Uterine smooth muscle cell (primary cell): ENCODE measurements around the gene GAGE13. TPM values are rescaled to one million over a fixed set of nuclear protein-coding genes. Genes with fewer than 3 reads are reported as not detected.

Experiments used
- total RNA-seq: library from RNA; depleted of rRNA; stranded (reverse); fragments of >200 nt; gene quantifications from 2 replicates; pipeline ENCODE4 v1.2.3, GENCODE V29; 2014

The GAGE13 gene, protein sequence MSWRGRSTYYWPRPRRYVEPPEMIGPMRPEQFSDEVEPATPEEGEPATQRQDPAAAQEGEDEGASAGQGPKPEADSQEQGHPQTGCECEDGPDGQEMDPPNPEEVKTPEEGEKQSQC
- not detected in 2 replicates for total RNA-seq

DNA sequence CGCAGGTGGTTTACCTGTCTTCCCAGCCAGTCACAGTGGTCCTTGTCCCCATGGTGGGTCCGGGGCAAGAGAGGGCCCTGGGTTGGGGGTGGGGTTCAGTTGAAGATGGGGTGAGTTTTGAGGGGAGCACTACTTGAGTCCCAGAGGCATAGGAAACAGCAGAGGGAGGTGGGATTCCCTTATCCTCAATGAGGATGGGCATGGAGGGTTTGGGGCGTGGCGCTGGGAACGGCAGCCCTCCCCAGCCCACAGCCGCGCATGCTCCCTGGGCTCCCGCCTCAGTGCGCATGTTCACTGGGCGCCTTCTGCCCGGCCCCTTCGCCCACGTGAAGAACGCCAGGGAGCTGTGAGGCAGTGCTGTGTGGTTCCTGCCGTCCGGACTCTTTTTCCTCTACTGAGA lies at the start of gene GAGE13:
Gene GAGE13 (plus strand): TSS at position 301 of the 400 bp plus-strand sequence. CDS start 1,156 bp downstream, outside the sequence.

DNA sequence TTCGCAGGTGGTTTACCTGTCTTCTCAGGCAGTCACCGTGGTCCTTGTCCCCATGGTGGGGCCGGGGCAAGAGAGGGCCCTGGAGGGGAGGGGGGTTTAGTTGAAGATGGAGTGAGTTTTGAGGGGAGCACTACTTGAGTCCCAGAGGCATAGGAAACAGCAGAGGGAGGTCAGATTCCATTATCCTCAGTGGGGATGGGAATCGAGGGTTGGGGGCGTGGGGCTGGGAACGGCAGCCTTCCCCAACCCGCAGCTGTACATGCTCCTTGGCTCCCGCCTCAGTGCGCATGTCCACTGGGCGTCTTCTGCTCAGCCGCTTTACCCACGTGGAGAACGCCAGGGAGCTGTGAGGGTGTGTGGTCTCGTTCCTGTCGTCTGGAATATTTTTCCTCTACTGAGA lies 28.0 kb upstream of the GAGE13 start, which contains the start of gene GAGE10:
Gene GAGE10 (plus strand): TSS at position 301 of the 400 bp plus-strand sequence. CDS start 1,214 bp downstream, outside the sequence.

DNA sequence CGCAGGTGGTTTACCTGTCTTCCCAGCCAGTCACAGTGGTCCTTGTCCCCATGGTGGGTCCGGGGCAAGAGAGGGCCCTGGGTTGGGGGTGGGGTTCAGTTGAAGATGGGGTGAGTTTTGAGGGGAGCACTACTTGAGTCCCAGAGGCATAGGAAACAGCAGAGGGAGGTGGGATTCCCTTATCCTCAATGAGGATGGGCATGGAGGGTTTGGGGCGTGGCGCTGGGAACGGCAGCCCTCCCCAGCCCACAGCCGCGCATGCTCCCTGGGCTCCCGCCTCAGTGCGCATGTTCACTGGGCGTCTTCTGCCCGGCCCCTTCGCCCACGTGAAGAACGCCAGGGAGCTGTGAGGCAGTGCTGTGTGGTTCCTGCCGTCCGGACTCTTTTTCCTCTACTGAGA lies 9.6 kb upstream of the GAGE13 start, which contains the start of gene GAGE12J:
Gene GAGE12J (plus strand): TSS at position 301 of the 400 bp plus-strand sequence. CDS start 1,157 bp downstream, outside the sequence.

Other genes starting within 250 kb of the GAGE13 start
- 18.2 and 25.7 TPM in 2 replicates for gene GPKOW, start 207.8 kb upstream of the GAGE13 start, total RNA-seq
- gene MAGIX, start 168.8 kb upstream of the GAGE13 start, total RNA-seq, result 1.4 and 2.4 TPM in 2 replicates
- gene PLP2, start 159.7 kb upstream of the GAGE13 start, total RNA-seq, result 16.0 and 17.7 TPM in 2 replicates
- gene PRICKLE3, start 145.2 kb upstream of the GAGE13 start, total RNA-seq, result 5.3 and 5.9 TPM in 2 replicates
- 0.12 and 0.33 TPM in 2 replicates for gene SYP, start 131.4 kb upstream of the GAGE13 start, total RNA-seq
- under 0.01 TPM in 1 of 2 replicates, not detected in the other for gene CACNA1F, start 98.2 kb upstream of the GAGE13 start, total RNA-seq
- gene CCDC22, start 96.1 kb upstream of the GAGE13 start, total RNA-seq, result 8.7 and 10.5 TPM in 2 replicates
- not detected in 2 replicates for gene FOXP3, start 66.9 kb upstream of the GAGE13 start, total RNA-seq
- gene PPP1R3F, start 61.8 kb upstream of the GAGE13 start, total RNA-seq, result 2.4 and 7.5 TPM in 2 replicates
- not detected in 2 replicates for gene GAGE10, start 27.9 kb upstream of the GAGE13 start, total RNA-seq
- not detected in 2 replicates for gene GAGE12J, start 9.5 kb upstream of the GAGE13 start, total RNA-seq
- gene GAGE12C, start 200.6 kb downstream of the GAGE13 start, total RNA-seq, result not detected in 2 replicates
- not detected in 2 replicates for gene GAGE12D, start 210.2 kb downstream of the GAGE13 start, total RNA-seq
- not detected in 2 replicates for gene GAGE12E, start 219.7 kb downstream of the GAGE13 start, total RNA-seq
- not detected in 2 replicates for gene GAGE12F, start 229.3 kb downstream of the GAGE13 start, total RNA-seq
- gene GAGE12G, start 238.8 kb downstream of the GAGE13 start, total RNA-seq, result not detected in 2 replicates
- gene GAGE12H, start 248.4 kb downstream of the GAGE13 start, total RNA-seq, result not detected in 2 replicates